SK-N-MC (cell line): ENCODE results near the gene KRIT1.
"Not testable (repeated sequence)": the region's sequence is repeated elsewhere in the genome, so short reads cannot be mapped to it uniquely, and the experiment has no call there.

Source experiments
- DNase-seq: peaks from one replicate; pipeline ENCODE4 v3.0.0-alpha.2; 2011; ENCODE audit warnings: low read depth, low spot score
- H3K27ac ChIP-seq: fragments of 200-600 bp; sonication (generic); 2 replicates; pipeline ENCODE4 v1.5.1; 2016; ENCODE audit warnings: mixed run types
- H3K36me3 ChIP-seq: fragments of 200-600 bp; sonication (generic); 2 replicates; pipeline ENCODE4 v1.6.1; 2017; ENCODE audit warnings: antibody characterized with exemption, low read length, mixed read lengths; ENCODE audit not compliant: insufficient read depth
- H3K4me3 ChIP-seq: fragments of 200-600 bp; sonication (generic); 2 replicates; pipeline ENCODE4 v1.5.1; 2016
- H3K9ac ChIP-seq: fragments of 200-600 bp; sonication (generic); 2 replicates; pipeline ENCODE4 v1.8.0; 2017; ENCODE audit warnings: mixed run types, mixed read lengths; ENCODE audit not compliant: insufficient read length
- H3K9me3 ChIP-seq: fragments of 200-600 bp; sonication (generic); 2 replicates; pipeline ENCODE4 v1.6.1; 2017; ENCODE audit warnings: low read depth, mild to moderate bottlenecking, antibody characterized with exemption, low read length, moderate library complexity, mixed read lengths
- EZH2 ChIP-seq: fragments of 200-600 bp; sonication (generic); IDR thresholded peaks from one replicate; pipeline ENCODE4 v1.6.1; 2017; ENCODE audit warnings: antibody characterized with exemption
- FOXP2 ChIP-seq: optimal IDR thresholded peaks from 2 replicates; pipeline ENCODE3; 2011; ENCODE audit warnings: mild to moderate bottlenecking, moderate library complexity; ENCODE audit not compliant: insufficient read depth; ENCODE audit errors: extremely low read length, control extremely low read depth
- POLR2AphosphoS5 ChIP-seq: IDR thresholded peaks from 2 replicates; pipeline ENCODE4 v1.6.1; 2012; ENCODE audit warnings: mild to moderate bottlenecking, low read depth, low read length, borderline replicate concordance

The KRIT1 gene

DNA sequence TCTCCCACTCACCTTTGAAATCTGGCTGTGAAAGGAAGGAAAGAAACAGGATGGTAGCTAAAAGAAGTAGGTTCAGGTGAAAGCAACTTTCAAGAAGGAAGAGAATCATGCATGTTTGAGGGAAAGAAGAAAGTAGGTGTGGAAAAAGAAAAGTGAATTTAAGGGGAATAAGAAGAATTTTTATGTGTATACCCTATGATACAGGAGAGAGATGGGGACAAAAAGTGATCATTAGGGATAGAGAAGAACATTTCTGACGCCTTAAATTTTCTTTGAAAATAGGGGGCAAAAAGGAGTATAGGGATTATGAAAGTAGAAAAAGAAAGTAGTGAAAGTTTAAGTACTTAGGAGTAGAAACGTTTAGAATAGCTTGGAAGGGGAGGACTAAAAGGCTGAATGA lies 15.2 kb downstream of the KRIT1 start:
- Histone ChIP-seq H3K9me3 (no peaks in the 10 kb centered on the region), H3K27ac (no peak overlapping the region), H3K9ac (no peak overlapping the region), H3K4me3 (no peak overlapping the region), H3K36me3 (peaks cover 72% of the 10 kb centered on the region)
- TF ChIP-seq FOXP2: no peak
- no peak for TF ChIP-seq POLR2AphosphoS5
- no peak for TF ChIP-seq EZH2
- DNase-seq: no peak

DNA sequence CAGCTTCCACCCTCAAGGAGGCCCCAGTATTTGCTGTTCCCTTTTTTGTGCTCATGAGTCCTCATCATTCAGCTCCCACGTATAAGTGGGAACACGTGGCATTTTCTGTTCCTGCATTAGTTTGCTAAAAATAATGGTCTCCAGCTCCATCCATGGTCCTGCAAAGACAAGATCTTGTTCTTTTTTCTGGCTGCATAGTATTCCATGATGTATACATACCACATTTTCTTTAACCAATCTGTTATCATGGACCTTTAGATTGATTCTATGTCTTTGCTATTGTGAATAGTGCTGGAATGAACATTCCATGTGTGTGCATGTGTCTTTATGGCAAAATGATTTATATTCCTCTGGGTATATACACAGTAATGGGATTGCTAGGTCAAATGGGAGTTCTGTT lies 17.0 kb downstream of the KRIT1 start:
- Histone ChIP-seq H3K4me3 (no peak overlapping the region), H3K36me3 (peaks cover 69% of the 10 kb centered on the region), H3K9me3 (no peaks in the 10 kb centered on the region), H3K9ac (no peak overlapping the region), H3K27ac (no peak overlapping the region)
- no peak for TF ChIP-seq EZH2
- no peak for TF ChIP-seq FOXP2
- no peak for TF ChIP-seq POLR2AphosphoS5
- no peak for DNase-seq

DNA sequence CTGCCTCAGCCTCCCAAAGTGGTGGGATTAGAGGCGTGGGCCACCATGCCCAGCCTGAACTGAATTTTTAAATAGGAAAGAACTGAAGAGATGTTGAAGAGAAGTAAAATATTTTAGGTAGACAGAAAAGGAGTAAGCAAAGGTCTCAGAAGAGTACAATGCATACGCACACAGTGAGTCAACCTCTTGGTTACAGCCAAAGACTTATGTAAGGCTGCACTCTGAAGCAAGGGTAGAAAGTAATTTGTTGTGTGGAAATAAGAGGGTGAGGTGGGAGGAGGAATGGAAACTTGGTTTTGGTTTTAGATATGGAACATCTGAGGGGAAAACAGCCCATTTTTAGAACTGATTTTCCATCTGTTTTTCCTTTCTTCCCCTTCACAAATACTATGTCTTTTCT lies 17.6 kb downstream of the KRIT1 start:
- Histone ChIP-seq H3K4me3 (no peak overlapping the region), H3K27ac (no peak overlapping the region), H3K9me3 (no peaks in the 10 kb centered on the region), H3K9ac (no peak overlapping the region), H3K36me3 (peaks cover 67% of the 10 kb centered on the region)
- no peak for DNase-seq
- TF ChIP-seq POLR2AphosphoS5: no peak
- no peak for TF ChIP-seq EZH2
- no peak for TF ChIP-seq FOXP2

DNA sequence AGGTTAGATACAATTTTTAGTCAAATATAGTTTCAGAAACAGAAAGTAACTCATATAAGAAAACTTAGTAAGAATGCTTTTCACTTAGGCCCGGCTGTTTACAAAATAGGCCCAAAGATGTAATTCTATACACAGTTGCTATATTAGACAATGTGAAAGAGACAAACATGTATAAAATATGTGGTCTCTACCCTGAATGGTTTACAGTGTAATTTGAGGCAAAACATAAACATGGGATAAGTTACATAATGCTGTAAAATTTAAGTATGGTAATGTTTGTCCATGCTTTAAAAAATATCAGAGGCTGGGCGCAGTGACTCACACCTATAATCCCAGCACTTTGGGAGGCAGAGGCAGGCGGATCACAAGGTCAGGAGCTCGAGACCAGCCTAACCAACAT lies 18.7 kb downstream of the KRIT1 start:
- H3K36me3 ChIP-seq: peaks cover 67% of the 10 kb centered on the region
- H3K4me3 ChIP-seq: no peak overlapping the region
- H3K9ac ChIP-seq: no peak overlapping the region
- TF ChIP-seq FOXP2 (no peak), EZH2 (no peak), POLR2AphosphoS5 (no peak)
- no peak for DNase-seq
- no peak overlapping the region for H3K27ac ChIP-seq
- no peaks in the 10 kb centered on the region for H3K9me3 ChIP-seq

DNA sequence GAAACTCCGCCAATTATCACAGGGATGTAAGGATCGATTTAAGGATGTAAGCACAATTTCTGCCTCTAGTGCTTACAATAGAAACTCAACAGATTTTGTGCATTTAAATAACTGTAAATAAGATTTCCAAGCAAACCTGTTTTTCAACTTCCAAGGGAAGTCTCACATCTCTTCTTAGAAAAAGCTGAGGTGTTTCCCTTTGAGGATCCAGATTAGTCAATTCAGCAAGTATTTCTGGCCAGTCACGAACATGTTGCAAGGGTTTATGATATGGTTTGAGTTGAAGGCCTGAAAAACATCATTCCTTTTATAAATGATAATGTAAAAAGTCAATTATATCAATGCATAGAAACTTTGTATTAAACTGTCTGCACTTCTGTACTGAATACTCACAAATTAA lies 23.9 kb downstream of the KRIT1 start:
- H3K4me3 ChIP-seq: no peak overlapping the region
- H3K27ac ChIP-seq: no peak overlapping the region
- H3K9ac ChIP-seq: no peak overlapping the region
- no peak for TF ChIP-seq EZH2
- no peak for TF ChIP-seq POLR2AphosphoS5
- no peak for TF ChIP-seq FOXP2
- H3K36me3 ChIP-seq: peaks cover 84% of the 10 kb centered on the region
- no peaks in the 10 kb centered on the region for H3K9me3 ChIP-seq
- no peak for DNase-seq

DNA sequence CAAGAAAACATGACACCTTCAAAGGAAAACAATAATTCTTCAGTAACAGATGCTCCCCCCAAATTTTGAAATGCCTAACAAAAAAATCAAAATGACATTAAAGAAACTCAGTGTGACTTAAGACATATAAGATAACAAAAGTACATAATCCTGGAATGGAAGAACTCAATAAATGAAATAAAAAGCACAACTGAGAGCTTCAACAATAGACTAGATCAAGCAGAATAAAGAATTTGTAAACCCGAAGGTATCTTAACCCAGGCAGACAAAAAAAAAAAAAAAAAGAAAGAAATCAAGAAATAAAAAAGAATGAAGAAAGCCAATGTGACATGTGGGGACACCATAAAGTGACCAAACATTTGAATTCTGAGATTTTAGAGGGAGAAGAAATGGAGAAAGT lies 39.0 kb downstream of the KRIT1 start:
- Histone ChIP-seq H3K9me3 (no peaks in the 10 kb centered on the region), H3K36me3 (peaks cover 67% of the 10 kb centered on the region), H3K27ac (no peak overlapping the region), H3K4me3 (no peak overlapping the region), H3K9ac (no peak overlapping the region)
- no peak for DNase-seq
- no peak for TF ChIP-seq POLR2AphosphoS5
- TF ChIP-seq EZH2: no peak
- TF ChIP-seq FOXP2: no peak

DNA sequence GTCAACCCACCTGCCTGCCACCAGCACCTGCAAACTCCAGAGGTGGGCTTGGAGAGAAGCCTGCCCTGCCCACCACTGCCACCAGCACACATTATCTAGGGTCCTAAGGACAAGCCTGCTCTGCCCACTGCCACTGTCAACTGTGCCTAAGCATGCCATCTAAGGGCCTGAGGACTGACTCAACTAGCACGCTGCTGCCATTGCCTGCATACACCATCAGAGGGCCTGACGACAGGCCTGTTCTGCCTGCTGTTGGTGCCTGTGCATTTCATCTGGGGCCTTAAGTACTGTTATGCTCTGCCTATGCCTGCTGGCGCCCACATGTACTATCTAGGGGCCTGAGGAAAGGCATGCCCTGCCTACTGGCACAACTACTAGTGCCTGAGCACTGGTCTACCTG lies 39.7 kb downstream of the KRIT1 start:
- TF ChIP-seq EZH2 (no peak), FOXP2 (no peak), POLR2AphosphoS5 (no peak)
- Histone ChIP-seq H3K4me3 (no peak overlapping the region), H3K36me3 (peaks cover 65% of the 10 kb centered on the region), H3K9ac (no peak overlapping the region), H3K9me3 (no peaks in the 10 kb centered on the region), H3K27ac (no peak overlapping the region)
- DNase-seq: no peak

DNA sequence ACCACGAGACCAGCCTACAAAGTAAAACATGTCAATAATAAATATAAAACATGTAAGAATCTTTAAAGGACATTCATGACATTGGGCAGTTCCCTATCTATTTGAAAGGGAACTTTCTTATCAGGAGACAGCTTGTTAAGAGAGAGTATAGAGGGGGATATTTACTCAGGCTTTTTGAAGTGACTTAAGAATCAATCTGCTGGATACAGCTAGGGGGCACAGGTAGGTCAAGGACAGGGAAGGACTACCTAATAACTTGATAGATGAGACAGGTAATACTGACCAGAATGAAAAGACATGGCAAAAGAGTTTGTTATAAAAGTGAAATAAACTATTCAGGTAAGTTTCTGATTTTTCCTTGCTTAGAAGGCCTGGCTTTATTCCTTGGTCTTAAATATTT lies 44.9 kb downstream of the KRIT1 start:
- Histone ChIP-seq H3K4me3 (no peak overlapping the region), H3K36me3 (peaks cover 57% of the 10 kb centered on the region), H3K27ac (no peak overlapping the region), H3K9ac (no peak overlapping the region), H3K9me3 (no peaks in the 10 kb centered on the region)
- no peak for DNase-seq
- TF ChIP-seq POLR2AphosphoS5 (no peak), FOXP2 (no peak), EZH2 (no peak)

DNA sequence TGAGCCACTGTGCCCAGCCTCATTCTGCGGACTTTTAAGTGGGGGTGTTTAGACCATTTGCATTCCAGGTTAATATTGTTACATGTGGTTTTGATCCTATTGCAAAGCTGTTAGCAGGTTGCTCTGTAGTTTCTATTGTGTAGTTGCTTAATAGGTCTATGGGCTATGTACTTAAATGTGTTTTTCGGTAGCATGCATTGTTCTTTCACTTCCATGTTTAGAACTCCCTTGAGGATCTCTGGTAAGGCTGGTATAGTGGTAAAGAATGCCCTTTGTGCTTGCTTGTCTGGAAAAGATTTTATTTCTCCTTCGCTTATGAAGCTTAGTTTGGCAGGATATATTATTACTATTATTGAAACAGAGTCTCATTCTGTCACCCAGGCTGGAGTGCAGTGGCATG lies 53.4 kb downstream of the KRIT1 start:
- peaks cover 19% of the 10 kb centered on the region for H3K36me3 ChIP-seq
- TF ChIP-seq FOXP2: no peak
- TF ChIP-seq POLR2AphosphoS5: no peak
- no peak for TF ChIP-seq EZH2
- peaks cover 17% of the 10 kb centered on the region for H3K9me3 ChIP-seq
- no peak overlapping the region for H3K27ac ChIP-seq
- no peak for DNase-seq
- H3K9ac ChIP-seq: no peak overlapping the region
- H3K4me3 ChIP-seq: no peak overlapping the region

DNA sequence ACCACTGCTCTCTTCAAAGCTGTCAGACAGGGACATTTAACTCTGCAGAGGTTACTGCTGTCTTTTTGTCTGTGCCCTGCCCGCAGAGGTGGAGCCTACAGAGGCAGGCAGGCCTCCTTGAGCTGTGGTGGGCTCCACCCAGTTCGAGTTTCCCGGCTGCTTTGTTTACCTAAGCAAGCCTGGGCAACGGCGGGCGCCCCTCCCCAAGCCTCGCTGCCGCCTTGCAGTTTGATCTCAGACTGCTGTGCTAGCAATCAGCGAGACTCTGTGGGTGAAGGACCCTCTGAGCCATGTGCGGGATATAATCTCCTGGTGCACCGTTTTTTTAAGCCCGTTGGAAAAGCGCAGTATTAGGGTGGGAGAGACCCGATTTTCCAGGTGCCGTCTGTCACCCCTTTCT lies 56.5 kb downstream of the KRIT1 start:
- not testable (repeated sequence) for H3K27ac ChIP-seq, H3K36me3 ChIP-seq, H3K4me3 ChIP-seq, H3K9ac ChIP-seq, DNase-seq
- peaks cover 17% of the 10 kb centered on the region for H3K9me3 ChIP-seq

DNA sequence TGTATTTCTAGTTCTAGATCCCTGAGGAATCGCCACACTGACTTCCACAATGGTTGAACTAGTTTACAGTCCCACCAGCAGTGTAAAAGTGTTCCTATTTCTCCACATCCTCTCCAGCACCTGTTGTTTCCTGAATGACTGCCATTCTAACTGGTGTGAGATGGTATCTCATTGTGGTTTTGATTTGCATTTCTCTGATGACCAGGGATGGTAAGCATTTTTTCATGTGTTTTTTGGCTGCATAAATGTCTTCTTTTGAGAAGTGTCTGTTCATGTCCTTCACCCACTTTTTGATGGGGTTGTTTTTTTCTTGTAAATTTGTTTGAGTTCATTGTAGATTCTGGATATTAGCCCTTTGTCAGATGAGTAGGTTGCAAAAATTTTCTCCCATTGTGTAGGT lies 61.4 kb downstream of the KRIT1 start:
- not testable (repeated sequence) for DNase-seq, H3K4me3 ChIP-seq

More for the DNA sequence above, 61.4 kb downstream of the KRIT1 start:
- not testable (repeated sequence) for H3K27ac ChIP-seq, H3K36me3 ChIP-seq, H3K9ac ChIP-seq, H3K9me3 ChIP-seq
